ENCODE results near the gene TXNL1. TPM values are rescaled to one million over a fixed set of nuclear protein-coding genes. Genes with fewer than 3 reads are reported as not detected.

Gene TXNL1
- total and polyA plus RNA-seq, 2 of the 13 experiments (the other 11 are each of a cell fraction or from before 2014, with no cell fraction given): 41.9 to 73.1 TPM

DNA sequence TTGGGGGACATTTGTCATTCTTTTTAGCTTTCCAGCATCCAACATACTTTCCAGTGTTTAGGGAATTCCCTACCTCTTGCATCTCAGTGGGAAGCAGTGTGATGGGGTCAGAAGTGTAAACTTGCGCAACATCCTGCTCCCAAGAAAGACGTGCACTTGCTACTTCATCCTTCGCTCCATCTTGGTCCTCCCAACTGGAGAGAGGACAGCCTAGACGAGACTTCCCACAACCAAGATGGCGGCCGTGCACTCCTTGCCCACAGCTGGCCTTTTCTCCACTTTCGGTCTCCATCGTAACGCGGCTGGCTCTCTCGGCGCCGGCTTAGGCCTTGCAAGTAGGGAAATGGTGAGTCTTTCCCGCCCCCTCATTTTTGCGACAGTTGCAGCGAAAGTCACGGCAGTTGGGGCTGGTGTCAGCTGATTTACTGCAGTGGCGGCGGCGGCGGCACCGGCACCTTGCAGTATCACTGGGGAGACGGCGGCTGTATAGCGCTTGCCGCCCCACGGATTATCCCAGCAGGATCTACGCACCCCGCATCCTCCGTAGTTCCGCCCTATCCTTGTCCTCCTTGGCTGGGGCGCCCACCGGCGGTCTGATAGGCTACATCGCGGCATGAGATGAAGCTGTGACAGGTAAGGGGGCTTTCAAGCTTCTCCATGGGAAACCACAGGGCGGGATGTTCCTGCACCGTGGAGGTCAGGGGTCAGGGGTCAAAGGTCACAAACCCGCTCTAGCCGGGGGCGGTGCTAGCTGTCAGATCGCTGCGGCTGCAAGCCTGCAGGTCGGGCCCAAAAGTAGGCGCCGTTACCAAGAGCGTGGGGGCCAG, 12.8 kb upstream of the TXNL1 start, which contains the start of gene WDR7 (continued):
- TF ChIP-seq, protein P1, sequence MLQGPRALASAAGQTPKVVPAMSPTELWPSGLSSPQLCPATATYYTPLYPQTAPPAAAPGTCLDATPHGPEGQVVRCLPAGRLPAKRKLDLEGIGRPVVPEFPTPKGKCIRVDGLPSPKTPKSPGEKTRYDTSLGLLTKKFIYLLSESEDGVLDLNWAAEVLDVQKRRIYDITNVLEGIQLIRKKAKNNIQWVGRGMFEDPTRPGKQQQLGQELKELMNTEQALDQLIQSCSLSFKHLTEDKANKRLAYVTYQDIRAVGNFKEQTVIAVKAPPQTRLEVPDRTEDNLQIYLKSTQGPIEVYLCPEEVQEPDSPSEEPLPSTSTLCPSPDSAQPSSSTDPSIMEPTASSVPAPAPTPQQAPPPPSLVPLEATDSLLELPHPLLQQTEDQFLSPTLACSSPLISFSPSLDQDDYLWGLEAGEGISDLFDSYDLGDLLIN (CRISPR knock-in tag; IDR thresholded peaks at IDR 0.05; ENCODE audit: borderline replicate concordance): no peak
- TF ChIP-seq TOPORS (CRISPR knock-in tag; IDR thresholded peaks at IDR 0.05): no peak
- 0 out of 2 replicates have a peak, but pooled peaks have one; percentile 79 for TF ChIP-seq ZNF619 (CRISPR knock-in tag; IDR thresholded peaks at IDR 0.05)
- 0 out of 2 replicates have a peak, but pooled peaks have one; percentile 38 for TF ChIP-seq CBFB (CRISPR knock-in tag; IDR thresholded peaks at IDR 0.05)
- TF ChIP-seq ZNF550 (CRISPR knock-in tag; IDR thresholded peaks at IDR 0.05; ENCODE audit: borderline replicate concordance): no peak
- TF ChIP-seq NFKB2 (CRISPR knock-in tag; IDR thresholded peaks at IDR 0.05; ENCODE audit: borderline replicate concordance): peak; percentile 74; the same call in 1 of the 2 replicates
- no peak for TF ChIP-seq CCAR2 (optimal IDR thresholded peaks at IDR 0.05; ENCODE audit: low read depth, low read length)
- TF ChIP-seq ZBTB14 (CRISPR knock-in tag; IDR thresholded peaks at IDR 0.05): no peak
- TF ChIP-seq, protein P2, sequence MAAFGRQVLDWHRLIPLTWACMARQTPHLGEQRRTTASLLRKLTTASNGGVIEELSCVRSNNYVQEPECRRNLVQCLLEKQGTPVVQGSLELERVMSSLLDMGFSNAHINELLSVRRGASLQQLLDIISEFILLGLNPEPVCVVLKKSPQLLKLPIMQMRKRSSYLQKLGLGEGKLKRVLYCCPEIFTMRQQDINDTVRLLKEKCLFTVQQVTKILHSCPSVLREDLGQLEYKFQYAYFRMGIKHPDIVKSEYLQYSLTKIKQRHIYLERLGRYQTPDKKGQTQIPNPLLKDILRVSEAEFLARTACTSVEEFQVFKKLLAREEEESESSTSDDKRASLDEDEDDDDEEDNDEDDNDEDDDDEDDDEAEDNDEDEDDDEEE (CRISPR knock-in tag; IDR thresholded peaks at IDR 0.05): peak; percentile 84
- no peak for TF ChIP-seq GPN1 (CRISPR knock-in tag; IDR thresholded peaks at IDR 0.05; ENCODE audit: borderline replicate concordance)
- no peak for TF ChIP-seq CC2D1A (CRISPR knock-in tag; IDR thresholded peaks at IDR 0.05)
- TF ChIP-seq ZZZ3 (CRISPR knock-in tag; IDR thresholded peaks at IDR 0.05; ENCODE audit: borderline replicate concordance): no peak; the same call in 1 of the 2 replicates
- no peak for TF ChIP-seq ZUFSP (CRISPR knock-in tag; IDR thresholded peaks at IDR 0.05; ENCODE audit: borderline replicate concordance)
- peak; percentile 43; the same call in 1 of the 2 replicates for TF ChIP-seq ZNF607 (CRISPR knock-in tag; IDR thresholded peaks at IDR 0.05; ENCODE audit: borderline replicate concordance)
- TF ChIP-seq AGO1 (IDR thresholded peaks at IDR 0.05; ENCODE audit: low read depth, low read length, poor library complexity, severe bottlenecking): peak; percentile 36
- no peak for TF ChIP-seq ZNF251 (CRISPR knock-in tag; IDR thresholded peaks at IDR 0.05)

Data from HepG2 (cell line).